Left ventricle myocardium inferior (tissue), 1 donor: Measurements from ENCODE around the gene ADAMTS19. TPM values are rescaled to one million over a fixed set of nuclear protein-coding genes. Genes with fewer than 3 reads are reported as not detected.

Source experiments
- DNase-seq: peaks from one replicate; pipeline ENCODE4 v3.0.0-alpha.2; 2020
- H3K27ac ChIP-seq: fragments of 200-600 bp; replicated peaks from 2 replicates; pipeline ENCODE4 v1.8.0; 2021
- H3K27me3 ChIP-seq: fragments of 200-600 bp; 2 replicates; pipeline ENCODE4 v1.8.0; 2021; ENCODE audit warnings: low read depth
- H3K36me3 ChIP-seq: fragments of 200-600 bp; 2 replicates; pipeline ENCODE4 v1.8.0; 2021
- H3K4me1 ChIP-seq: fragments of 200-600 bp; 2 replicates; pipeline ENCODE4 v1.8.0; 2021
- H3K4me3 ChIP-seq: fragments of 200-600 bp; 2 replicates; pipeline ENCODE4 v1.8.0; 2021; ENCODE audit warnings: mild to moderate bottlenecking, moderate library complexity
- H3K9me3 ChIP-seq: fragments of 200-600 bp; replicated peaks from 2 replicates; pipeline ENCODE4 v1.8.0; 2021
- CTCF ChIP-seq: fragments of 200-600 bp; IDR thresholded peaks from 2 replicates; pipeline ENCODE4 v1.8.0; 2021; ENCODE audit warnings: antibody characterized with exemption, mild to moderate bottlenecking, borderline replicate concordance
- intact Hi-C: fragments of 100-400 bp; cut with micrococcal nuclease; formaldehyde crosslinking; loops from one replicate; pipeline ENCODE4 v1.11.0; 2022
- total RNA-seq: library from RNA; stranded (reverse); fragmentation: NEBNext Ultra II Directional; extraction: Animal tissue kit (Norgen Biotek cat#: 25700); gene quantifications from one replicate; pipeline ENCODE4 v1.2.1, GENCODE V29; 2021
- donor health status: DM: no; HTN: yes; CAD: no; lungs with severe emphysema.

ADAMTS19 gene
- total RNA-seq, 1 donor from 2014 or later, result 0.38 TPM

- no peaks in the 10 kb centered on the region for H3K27me3 ChIP-seq
- no peak for DNase-seq
- no peaks in the 10 kb centered on the region for H3K36me3 ChIP-seq
- TF ChIP-seq CTCF, result no peak
- H3K4me1 ChIP-seq, result no peaks in the 10 kb centered on the region
- intact Hi-C loops, result no loop called here
- H3K9me3 ChIP-seq, result no peaks in the 10 kb centered on the region
- H3K4me3 ChIP-seq, result no peak overlapping the region
- no peak overlapping the region for H3K27ac ChIP-seq
Observed at GRCh38 chr5:129506950-129507349, 46.9 kb downstream of the ADAMTS19 start.

- intact Hi-C loops, result no loop called here
Observed at GRCh38 chr5:129507527-129507926, 47.4 kb downstream of the ADAMTS19 start.

GRCh38 chr5:129508606-129509005 is 48.5 kb downstream of the ADAMTS19 start:
- no peak for TF ChIP-seq CTCF
- H3K36me3 ChIP-seq, result no peaks in the 10 kb centered on the region
- H3K9me3 ChIP-seq, result no peaks in the 10 kb centered on the region
- intact Hi-C loops, result no loop called here
- H3K27me3 ChIP-seq, result no peaks in the 10 kb centered on the region
- H3K27ac ChIP-seq, result no peak overlapping the region
- H3K4me3 ChIP-seq, result no peak overlapping the region
- H3K4me1 ChIP-seq, result no peaks in the 10 kb centered on the region
- DNase-seq, result no peak

More at GRCh38 chr5:129507527-129507926, 47.4 kb downstream of the ADAMTS19 start:
- no peak for TF ChIP-seq CTCF
- Histone ChIP-seq H3K36me3 (no peaks in the 10 kb centered on the region), H3K4me1 (no peaks in the 10 kb centered on the region), H3K27ac (no peak overlapping the region), H3K9me3 (no peaks in the 10 kb centered on the region), H3K4me3 (no peak overlapping the region), H3K27me3 (no peaks in the 10 kb centered on the region)
- DNase-seq, result no peak

DNA sequence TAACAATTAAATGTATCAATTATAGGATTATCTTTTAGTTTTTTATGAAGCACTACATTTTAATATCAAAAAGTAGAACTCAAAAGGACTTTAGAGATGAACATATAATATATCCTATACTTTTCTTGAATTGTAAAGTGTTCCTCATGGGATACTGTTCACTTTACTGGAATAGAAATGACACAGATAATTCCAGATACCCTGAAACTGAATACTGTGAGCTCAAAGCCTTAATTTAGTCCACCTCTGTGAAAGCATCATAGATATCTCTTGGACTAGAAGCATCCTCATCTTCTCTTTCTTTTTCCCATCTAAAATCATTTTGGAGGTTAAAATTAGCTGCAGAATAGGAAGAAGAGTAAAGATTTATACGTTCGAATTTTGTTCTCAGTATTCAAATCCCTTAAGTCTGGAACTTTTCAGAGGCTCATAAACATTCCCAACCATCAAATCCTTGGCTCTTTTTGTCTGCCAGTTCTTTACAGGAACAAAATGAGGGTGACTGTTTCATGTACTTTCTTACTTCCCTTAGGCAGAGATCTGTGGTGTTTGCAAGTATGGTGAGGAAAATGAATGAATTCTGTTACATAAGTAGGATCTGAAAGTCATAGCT is 49.4 kb downstream of the ADAMTS19 start:
- H3K27ac ChIP-seq, result no peak overlapping the region
- intact Hi-C loops, result no loop called here
- H3K4me3 ChIP-seq, result no peak overlapping the region
- no peak for TF ChIP-seq CTCF
- no peaks in the 10 kb centered on the region for H3K4me1 ChIP-seq
- no peak for DNase-seq
- H3K36me3 ChIP-seq, result no peaks in the 10 kb centered on the region
- H3K27me3 ChIP-seq, result no peaks in the 10 kb centered on the region
- H3K9me3 ChIP-seq, result no peaks in the 10 kb centered on the region

- no peak for DNase-seq
- H3K36me3 ChIP-seq, result no peaks in the 10 kb centered on the region
- peaks cover 10% of the 10 kb centered on the region for H3K9me3 ChIP-seq
- intact Hi-C loops, result no loop called here
- no peaks in the 10 kb centered on the region for H3K4me1 ChIP-seq
- TF ChIP-seq CTCF, result no peak
- H3K27ac ChIP-seq, result no peak overlapping the region
- no peak overlapping the region for H3K4me3 ChIP-seq
- no peaks in the 10 kb centered on the region for H3K27me3 ChIP-seq
Observed at GRCh38 chr5:129511291-129511690, 51.2 kb downstream of the ADAMTS19 start.
